ENCODE measurements around the gene PREPL.

GRCh38 chr2:44333994-44334393, 27.3 kb downstream of the PREPL start:
- TF ChIP-seq CTCF (IDR thresholded peaks at IDR 0.05) (no peak), POLR2A (IDR thresholded peaks at IDR 0.05; ENCODE audit: low read depth) (no peak), EP300 (IDR thresholded peaks at IDR 0.05) (no peak)
